Prostate gland (tissue), 2 donors: ENCODE results near the gene ACAD10. TPM values are rescaled to one million over a fixed set of nuclear protein-coding genes. Genes with fewer than 3 reads are reported as not detected.

Experiments used
- DNase-seq: peaks from one replicate; pipeline ENCODE4 v3.0.0-alpha.2; 2019; ENCODE audit warnings: low spot score
- H3K27ac ChIP-seq, 2 donors: fragments of 200-600 bp; sonication (generic); 2 replicates each; pipeline ENCODE4 v1.5.1; 2017 to 2019
- H3K27me3 ChIP-seq: fragments of 200-600 bp; sonication (generic); replicated peaks from 2 replicates; pipeline ENCODE4 v1.5.1; 2019; ENCODE audit not compliant: insufficient read depth
- H3K36me3 ChIP-seq, 2 donors: fragments of 200-600 bp; sonication (generic); 1 replicate in 1 of 2; 2 replicates in 1 of 2; pipeline versions ENCODE4 v1.5.1 to v1.8.1; 2017 to 2019
- H3K4me1 ChIP-seq: fragments of 200-600 bp; sonication (generic); replicated peaks from 2 replicates; pipeline ENCODE4 v1.5.1; 2019
- H3K4me3 ChIP-seq, 2 donors: fragments of 200-600 bp; sonication (generic); 2 replicates each; pipeline ENCODE4 v1.5.1; 2017 to 2019
- H3K9me3 ChIP-seq: fragments of 200-600 bp; sonication (generic); 2 replicates; pipeline ENCODE4 v1.5.1; 2017
- POLR2A ChIP-seq: fragments of 450-650 bp; IDR thresholded peaks from one replicate; pipeline ENCODE4 v1.6.1; 2016; ENCODE audit warnings: antibody characterized with exemption, mild to moderate bottlenecking
- POLR2AphosphoS5 ChIP-seq: sonication (generic); formaldehyde crosslinking; IDR thresholded peaks from one replicate; pipeline ENCODE4 v1.6.1; 2017; ENCODE audit warnings: antibody characterized with exemption
- WGBS: methylation state at CpG from one replicate; pipeline ENCODE4 v1.1.5; 2018; 5-methylcytosine and 5-hydroxymethylcytosine counted together
- intact Hi-C: fragments of 100-400 bp; cut with DNase I; formaldehyde crosslinking; loops from one replicate; pipeline ENCODE4 v1.14.2; 2022
- total RNA-seq, 2 donors: library from RNA; depleted of rRNA; stranded (reverse); fragments of >200 nt; gene quantifications; one replicate each; pipeline ENCODE4 v1.1.0, GENCODE V29; 2016
- TF ChIP-seq, protein P1 (sequence below), 4 experiments: fragments of 200-600 bp in 2 of 4; fragments of 450-650 bp in 2 of 4; sonication (generic) in 2 of 4; IDR thresholded peaks; 1 replicate in 3 of 4; 2 replicates in 1 of 4; pipeline ENCODE4 v1.5.1; 2016 to 2019; ENCODE audit warnings: antibody characterized with exemption in 4 of 4, mild to moderate bottlenecking in 2 of 4, moderate library complexity in 2 of 4

Gene ACAD10
- total RNA-seq, 2 donors from 2014 or later, result 36.8 to 37.5 TPM

- no peak overlapping the region for H3K4me3 ChIP-seq
- intact Hi-C loops, result no loop called here
- H3K36me3 ChIP-seq, result peaks cover 4 to 27% of the 10 kb centered on the region in 2 donors
- 94% methylated on average over 3 of the region's 3 CpGs for WGBS
- no peaks in the 10 kb centered on the region for H3K9me3 ChIP-seq
- no peaks in the 10 kb centered on the region for H3K4me1 ChIP-seq
- H3K27ac ChIP-seq, result no peak overlapping the region
- TF ChIP-seq, protein P1, sequence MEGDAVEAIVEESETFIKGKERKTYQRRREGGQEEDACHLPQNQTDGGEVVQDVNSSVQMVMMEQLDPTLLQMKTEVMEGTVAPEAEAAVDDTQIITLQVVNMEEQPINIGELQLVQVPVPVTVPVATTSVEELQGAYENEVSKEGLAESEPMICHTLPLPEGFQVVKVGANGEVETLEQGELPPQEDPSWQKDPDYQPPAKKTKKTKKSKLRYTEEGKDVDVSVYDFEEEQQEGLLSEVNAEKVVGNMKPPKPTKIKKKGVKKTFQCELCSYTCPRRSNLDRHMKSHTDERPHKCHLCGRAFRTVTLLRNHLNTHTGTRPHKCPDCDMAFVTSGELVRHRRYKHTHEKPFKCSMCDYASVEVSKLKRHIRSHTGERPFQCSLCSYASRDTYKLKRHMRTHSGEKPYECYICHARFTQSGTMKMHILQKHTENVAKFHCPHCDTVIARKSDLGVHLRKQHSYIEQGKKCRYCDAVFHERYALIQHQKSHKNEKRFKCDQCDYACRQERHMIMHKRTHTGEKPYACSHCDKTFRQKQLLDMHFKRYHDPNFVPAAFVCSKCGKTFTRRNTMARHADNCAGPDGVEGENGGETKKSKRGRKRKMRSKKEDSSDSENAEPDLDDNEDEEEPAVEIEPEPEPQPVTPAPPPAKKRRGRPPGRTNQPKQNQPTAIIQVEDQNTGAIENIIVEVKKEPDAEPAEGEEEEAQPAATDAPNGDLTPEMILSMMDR (IDR thresholded peaks at IDR 0.05), result no peak
- TF ChIP-seq POLR2AphosphoS5 (no peak), POLR2A (no peak)
- DNase-seq, result no peak
- no peaks in the 10 kb centered on the region for H3K27me3 ChIP-seq
Measured at GRCh38 chr12:111792856-111793235, 107.0 kb downstream of the ACAD10 start.

DNA sequence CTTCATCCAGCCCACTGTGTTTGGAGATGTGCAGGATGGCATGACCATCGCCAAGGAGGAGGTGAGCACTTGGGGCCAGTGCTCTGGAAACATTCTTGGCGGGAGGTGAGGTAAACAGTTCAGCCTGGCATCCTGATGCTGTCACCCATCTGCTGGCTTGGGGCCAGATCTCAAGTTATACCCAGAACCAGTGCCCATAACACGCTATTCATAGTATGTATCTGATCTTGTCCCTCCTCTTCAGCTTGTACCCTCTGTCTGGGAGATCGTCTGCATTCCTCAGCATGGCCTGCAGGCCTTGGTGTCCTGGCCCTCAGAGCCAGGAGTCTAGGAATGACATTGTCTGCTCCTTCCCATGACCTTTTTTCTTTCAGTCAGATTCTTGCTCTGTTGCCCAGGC lies 112.3 kb downstream of the ACAD10 start:
- 64% methylated on average over 4 of the region's 4 CpGs for WGBS
- DNase-seq, result no peak

DNA sequence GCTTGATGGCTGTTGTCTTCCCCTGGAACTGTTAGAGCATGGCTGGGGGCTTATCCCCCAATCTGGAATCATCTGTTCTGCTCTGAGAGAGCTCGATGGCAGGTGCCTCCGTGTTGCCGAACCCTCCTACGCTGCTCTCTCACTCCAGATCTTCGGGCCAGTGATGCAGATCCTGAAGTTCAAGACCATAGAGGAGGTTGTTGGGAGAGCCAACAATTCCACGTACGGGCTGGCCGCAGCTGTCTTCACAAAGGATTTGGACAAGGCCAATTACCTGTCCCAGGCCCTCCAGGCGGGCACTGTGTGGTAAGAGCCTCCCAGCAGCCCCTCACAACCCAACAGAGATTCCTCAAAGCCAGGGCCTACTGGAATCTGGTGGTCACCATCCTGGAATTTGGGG lies 113.9 kb downstream of the ACAD10 start:
- TF ChIP-seq POLR2AphosphoS5 (no peak), POLR2A (no peak)
- TF ChIP-seq, protein P1 (IDR thresholded peaks at IDR 0.05), result no peak
- H3K4me3 ChIP-seq, result no peak overlapping the region
- no peak for DNase-seq
- H3K4me1 ChIP-seq, result no peaks in the 10 kb centered on the region
- H3K27ac ChIP-seq, result no peak overlapping the region
- peaks cover 8 to 26% of the 10 kb centered on the region in 2 donors for H3K36me3 ChIP-seq
- no peaks in the 10 kb centered on the region for H3K27me3 ChIP-seq
- 93% methylated on average over 9 of the region's 9 CpGs for WGBS
- H3K9me3 ChIP-seq, result no peaks in the 10 kb centered on the region
- intact Hi-C loops, result no loop called here

More for the DNA sequence above, 112.3 kb downstream of the ACAD10 start:
- intact Hi-C loops, result no loop called here
- Histone ChIP-seq H3K4me3 (no peak overlapping the region), H3K27me3 (no peaks in the 10 kb centered on the region), H3K9me3 (no peaks in the 10 kb centered on the region), H3K27ac (no peak overlapping the region), H3K36me3 (peaks cover 8 to 32% of the 10 kb centered on the region in 2 donors), H3K4me1 (no peaks in the 10 kb centered on the region)
- TF ChIP-seq POLR2A (no peak), POLR2AphosphoS5 (no peak)
- TF ChIP-seq, protein P1 (IDR thresholded peaks at IDR 0.05), result no peak

DNA sequence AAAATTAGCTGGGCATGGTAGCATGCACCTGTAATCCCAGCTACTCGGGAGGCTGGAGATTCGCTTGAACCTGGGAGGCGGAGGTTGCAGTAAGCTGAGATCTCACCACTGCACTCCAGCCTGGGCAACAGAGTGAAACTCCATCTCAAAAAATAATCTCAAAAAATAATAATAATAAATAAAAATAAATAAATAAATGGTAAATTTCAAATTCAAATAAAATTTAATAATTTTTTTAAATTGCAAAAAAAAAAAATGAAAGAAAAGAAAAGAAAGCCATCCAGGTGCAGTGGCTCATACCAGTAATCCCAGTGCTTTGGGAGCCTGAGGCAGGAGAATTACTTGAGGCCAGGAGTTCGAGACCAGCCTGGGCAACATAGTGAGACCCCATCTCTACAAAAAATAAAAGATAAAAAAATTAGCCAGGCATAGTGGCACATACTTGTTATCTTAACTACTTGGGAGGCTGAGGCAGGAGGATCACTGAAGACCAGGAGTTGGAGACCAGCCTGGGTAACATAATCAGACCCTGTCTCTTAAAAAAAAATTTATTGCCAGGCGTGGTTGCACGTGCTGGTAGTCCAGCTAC lies 117.3 kb downstream of the ACAD10 start:
- no peak overlapping the region for H3K4me3 ChIP-seq
- H3K27me3 ChIP-seq, result no peaks in the 10 kb centered on the region
- intact Hi-C loops, result no loop called here
- H3K36me3 ChIP-seq, result peaks cover 8 to 22% of the 10 kb centered on the region in 2 donors
- WGBS, result 87% methylated on average over 6 of the region's 6 CpGs
- no peak for DNase-seq
- TF ChIP-seq, protein P1 (IDR thresholded peaks at IDR 0.05), result no peak
- TF ChIP-seq POLR2AphosphoS5 (no peak), POLR2A (no peak)
- H3K27ac ChIP-seq, result no peak overlapping the region
- H3K9me3 ChIP-seq, result no peaks in the 10 kb centered on the region
- no peaks in the 10 kb centered on the region for H3K4me1 ChIP-seq

DNA sequence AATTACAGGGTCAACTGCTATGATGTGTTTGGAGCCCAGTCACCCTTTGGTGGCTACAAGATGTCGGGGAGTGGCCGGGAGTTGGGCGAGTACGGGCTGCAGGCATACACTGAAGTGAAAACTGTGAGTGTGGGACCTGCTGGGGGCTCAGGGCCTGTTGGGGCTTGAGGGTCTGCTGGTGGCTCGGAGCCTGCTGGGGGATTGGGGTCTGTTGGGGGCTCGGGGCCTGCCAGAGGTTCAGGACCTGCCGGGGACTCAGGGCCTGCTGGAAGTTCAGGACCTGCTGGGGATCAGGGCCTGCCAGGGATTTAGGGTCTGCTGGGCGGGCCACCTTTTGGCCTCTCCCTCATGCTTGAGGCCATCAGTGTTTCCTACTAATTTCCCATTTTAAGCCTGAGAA lies 118.0 kb downstream of the ACAD10 start:
- H3K36me3 ChIP-seq, result peaks cover 8 to 16% of the 10 kb centered on the region in 2 donors
- no peaks in the 10 kb centered on the region for H3K4me1 ChIP-seq
- intact Hi-C loops, result no loop called here
- TF ChIP-seq, protein P1 (IDR thresholded peaks at IDR 0.05), result no peak
- TF ChIP-seq POLR2A (no peak), POLR2AphosphoS5 (no peak)
- H3K4me3 ChIP-seq, result no peak overlapping the region
- no peak overlapping the region for H3K27ac ChIP-seq
- H3K27me3 ChIP-seq, result no peaks in the 10 kb centered on the region
- DNase-seq, result no peak
- H3K9me3 ChIP-seq, result no peaks in the 10 kb centered on the region
- WGBS, result 93% methylated on average over 8 of the region's 8 CpGs
